Suprapubic skin (tissue), 4 donors: Measurements from ENCODE around the gene CAPN10.

Experiments
- POLR2A ChIP-seq, 2 donors: fragments of 450-650 bp; IDR thresholded peaks; one replicate each; pipeline ENCODE4 v1.6.1; 2017; ENCODE audit warnings: antibody characterized with exemption in 2 of 2, mild to moderate bottlenecking in 2 of 2, moderate library complexity in 2 of 2
- POLR2AphosphoS5 ChIP-seq, 3 donors: sonication (generic); formaldehyde crosslinking; IDR thresholded peaks; one replicate each; pipeline ENCODE4 v1.6.1; 2017; ENCODE audit warnings: antibody characterized with exemption in 3 of 3
- TF ChIP-seq, protein P1 (sequence below), 2 donors: fragments of 200-600 bp in 1 of 2; fragments of 450-650 bp in 1 of 2; sonication (generic) in 1 of 2; IDR thresholded peaks; one replicate each; pipeline ENCODE4 v1.5.1; 2016 to 2019; ENCODE audit warnings: antibody characterized with exemption in 2 of 2, mild to moderate bottlenecking in 1 of 2, moderate library complexity in 1 of 2

DNA sequence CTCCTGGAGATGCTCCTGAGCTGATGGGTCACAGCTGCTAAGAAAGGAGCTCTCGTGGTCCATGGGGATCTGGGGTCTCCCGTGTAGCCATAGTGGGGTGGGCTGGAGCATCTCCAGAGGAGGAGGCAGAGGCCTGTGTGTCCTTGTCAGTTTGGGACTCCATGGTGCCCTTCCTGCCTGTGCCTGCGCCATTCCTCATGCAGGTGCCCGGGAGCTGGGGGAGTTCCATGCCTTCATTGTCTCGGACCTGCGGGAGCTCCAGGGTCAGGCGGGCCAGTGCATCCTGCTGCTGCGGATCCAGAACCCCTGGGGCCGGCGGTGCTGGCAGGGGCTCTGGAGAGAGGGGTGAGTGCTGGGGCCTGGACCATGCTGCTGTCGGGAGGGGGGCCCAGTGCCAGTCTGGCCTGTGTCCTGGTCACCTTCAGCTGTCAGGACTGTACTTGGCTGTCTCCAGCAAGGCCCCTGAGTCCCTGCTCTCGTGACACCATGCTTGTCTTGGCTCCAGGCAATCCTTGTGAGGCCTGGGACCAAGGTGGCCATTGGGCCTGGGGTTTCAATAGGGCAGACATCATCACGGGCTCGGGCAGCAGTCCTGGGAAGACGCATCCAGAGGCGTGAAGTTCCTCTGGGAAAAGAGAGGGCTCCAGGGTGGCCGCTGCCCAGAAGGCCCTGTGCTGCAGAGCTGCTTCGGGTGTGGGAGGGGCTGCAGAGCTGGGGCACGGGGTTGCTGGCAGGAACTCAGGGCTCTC is 7.3 kb downstream of the CAPN10 start:
- TF ChIP-seq, protein P1, sequence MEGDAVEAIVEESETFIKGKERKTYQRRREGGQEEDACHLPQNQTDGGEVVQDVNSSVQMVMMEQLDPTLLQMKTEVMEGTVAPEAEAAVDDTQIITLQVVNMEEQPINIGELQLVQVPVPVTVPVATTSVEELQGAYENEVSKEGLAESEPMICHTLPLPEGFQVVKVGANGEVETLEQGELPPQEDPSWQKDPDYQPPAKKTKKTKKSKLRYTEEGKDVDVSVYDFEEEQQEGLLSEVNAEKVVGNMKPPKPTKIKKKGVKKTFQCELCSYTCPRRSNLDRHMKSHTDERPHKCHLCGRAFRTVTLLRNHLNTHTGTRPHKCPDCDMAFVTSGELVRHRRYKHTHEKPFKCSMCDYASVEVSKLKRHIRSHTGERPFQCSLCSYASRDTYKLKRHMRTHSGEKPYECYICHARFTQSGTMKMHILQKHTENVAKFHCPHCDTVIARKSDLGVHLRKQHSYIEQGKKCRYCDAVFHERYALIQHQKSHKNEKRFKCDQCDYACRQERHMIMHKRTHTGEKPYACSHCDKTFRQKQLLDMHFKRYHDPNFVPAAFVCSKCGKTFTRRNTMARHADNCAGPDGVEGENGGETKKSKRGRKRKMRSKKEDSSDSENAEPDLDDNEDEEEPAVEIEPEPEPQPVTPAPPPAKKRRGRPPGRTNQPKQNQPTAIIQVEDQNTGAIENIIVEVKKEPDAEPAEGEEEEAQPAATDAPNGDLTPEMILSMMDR (IDR thresholded peaks at IDR 0.05) = no peak
- TF ChIP-seq POLR2AphosphoS5 (IDR thresholded peaks at IDR 0.05) = no peak
- TF ChIP-seq POLR2A (IDR thresholded peaks at IDR 0.05) = no peak
